ENCODE measurements around the gene DNAH8.

Gene DNAH8

DNA sequence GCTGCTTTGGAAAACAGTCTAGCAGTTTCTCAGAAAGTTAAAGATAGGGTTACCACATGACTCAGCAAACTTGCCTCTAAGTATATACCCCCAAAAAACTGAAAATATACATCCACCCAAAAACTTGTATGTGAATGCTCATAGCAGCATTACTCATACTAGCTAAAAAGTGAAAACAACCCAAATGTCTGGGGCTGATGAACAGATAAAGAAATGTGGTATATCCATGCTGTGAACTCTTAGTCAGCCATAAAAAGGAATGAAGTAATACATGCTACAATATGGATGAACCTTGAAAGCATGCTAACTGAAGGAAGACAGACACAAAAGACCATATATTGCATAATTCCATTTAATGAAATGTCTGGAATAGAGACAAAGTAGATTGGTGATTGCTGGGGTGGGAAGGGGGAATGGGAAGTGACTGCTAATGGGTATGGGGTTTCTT, 253.6 kb downstream of the DNAH8 start:
- H3K27me3 ChIP-seq (ENCODE audit: control insufficient read depth in 1 of 2, insufficient read depth in 2 of 2, low read length in 2 of 2): no peaks in the 10 kb centered on the region
- H3K9ac ChIP-seq (ENCODE audit: low read length in 2 of 2): no peak overlapping the region
- H3K4me3 ChIP-seq (ENCODE audit: low read length in 2 of 2): no peak overlapping the region
- no peaks in the 10 kb centered on the region for H3K36me3 ChIP-seq (ENCODE audit: control insufficient read depth in 2 of 2, insufficient read depth in 2 of 2, low read length in 2 of 2)
- no peaks in the 10 kb centered on the region for H3K4me1 ChIP-seq (ENCODE audit: control insufficient read depth, insufficient read depth, low read length)
- no peaks in the 10 kb centered on the region for H3K9me3 ChIP-seq (ENCODE audit: control insufficient read depth in 2 of 2, low read length in 2 of 2)
- H3K27ac ChIP-seq (ENCODE audit: low read length): no peak overlapping the region

GRCh38 chr6:38973178-38974057, 258.3 kb downstream of the DNAH8 start:
- H3K9ac ChIP-seq (ENCODE audit: low read length in 2 of 2): no peak overlapping the region
- no peak overlapping the region for H3K27ac ChIP-seq (ENCODE audit: low read length)
- no peaks in the 10 kb centered on the region for H3K4me1 ChIP-seq (ENCODE audit: control insufficient read depth, insufficient read depth, low read length)
- no peak overlapping the region for H3K4me3 ChIP-seq (ENCODE audit: low read length in 2 of 2)
- H3K9me3 ChIP-seq (ENCODE audit: control insufficient read depth in 2 of 2, low read length in 2 of 2): no peaks in the 10 kb centered on the region
- peaks cover 0 to 4% of the 10 kb centered on the region in 2 donors for H3K27me3 ChIP-seq (ENCODE audit: control insufficient read depth in 1 of 2, insufficient read depth in 2 of 2, low read length in 2 of 2)
- H3K36me3 ChIP-seq (ENCODE audit: control insufficient read depth in 2 of 2, insufficient read depth in 2 of 2, low read length in 2 of 2): no peaks in the 10 kb centered on the region

DNA sequence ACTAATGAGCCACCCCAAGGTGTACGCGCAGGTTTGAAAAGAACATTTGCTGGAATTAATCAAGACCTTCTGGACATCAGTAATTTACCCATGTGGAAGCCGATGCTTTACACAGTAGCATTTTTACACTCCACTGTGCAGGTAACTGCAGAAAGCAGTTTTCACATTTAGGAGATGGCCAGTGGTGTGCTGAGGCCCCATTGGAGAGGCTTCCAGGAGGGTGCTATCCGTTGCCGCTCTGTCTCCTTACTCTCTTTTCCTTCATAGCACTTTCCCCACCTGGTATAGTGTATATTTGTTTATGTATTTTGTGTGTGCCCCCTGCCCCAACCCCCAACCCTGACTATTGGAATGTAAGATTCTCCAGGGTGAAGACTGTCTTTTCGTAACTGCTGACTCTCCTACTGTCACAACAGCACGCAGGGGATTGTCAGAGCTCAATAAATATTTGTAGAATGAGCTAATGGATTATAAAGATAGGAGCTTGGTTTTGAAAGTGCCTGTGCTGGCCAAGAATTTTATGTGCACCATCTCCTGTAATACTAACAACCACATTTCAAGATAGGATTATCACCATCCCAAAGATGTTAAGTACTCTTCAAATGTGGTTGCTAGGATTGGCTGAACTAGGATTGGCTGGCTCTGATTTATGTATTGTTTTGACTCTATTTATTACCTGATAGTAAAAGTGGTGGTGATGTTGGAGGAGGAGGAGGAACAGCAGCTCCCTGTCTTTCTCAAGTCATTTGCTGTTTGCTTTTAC, 259.5 kb downstream of the DNAH8 start:
- Histone ChIP-seq H3K27ac (ENCODE audit: low read length) (no peak overlapping the region), H3K27me3 (ENCODE audit: control insufficient read depth in 1 of 2, insufficient read depth in 2 of 2, low read length in 2 of 2) (peaks cover 0 to 4% of the 10 kb centered on the region in 2 donors), H3K36me3 (ENCODE audit: control insufficient read depth in 2 of 2, insufficient read depth in 2 of 2, low read length in 2 of 2) (no peaks in the 10 kb centered on the region)

GRCh38 chr6:38975621-38976049, 260.5 kb downstream of the DNAH8 start:
- Histone ChIP-seq H3K27ac (ENCODE audit: low read length) (no peak overlapping the region), H3K4me3 (ENCODE audit: low read length in 2 of 2) (no peak overlapping the region), H3K4me1 (ENCODE audit: control insufficient read depth, insufficient read depth, low read length) (no peaks in the 10 kb centered on the region), H3K36me3 (ENCODE audit: control insufficient read depth in 2 of 2, insufficient read depth in 2 of 2, low read length in 2 of 2) (no peaks in the 10 kb centered on the region), H3K9me3 (ENCODE audit: control insufficient read depth in 2 of 2, low read length in 2 of 2) (no peaks in the 10 kb centered on the region), H3K27me3 (ENCODE audit: control insufficient read depth in 1 of 2, insufficient read depth in 2 of 2, low read length in 2 of 2) (peaks cover 0 to 4% of the 10 kb centered on the region in 2 donors), H3K9ac (ENCODE audit: low read length in 2 of 2) (no peak overlapping the region)

More for the DNA sequence above, 259.5 kb downstream of the DNAH8 start:
- no peaks in the 10 kb centered on the region for H3K9me3 ChIP-seq (ENCODE audit: control insufficient read depth in 2 of 2, low read length in 2 of 2)
- no peak overlapping the region for H3K9ac ChIP-seq (ENCODE audit: low read length in 2 of 2)
- no peaks in the 10 kb centered on the region for H3K4me1 ChIP-seq (ENCODE audit: control insufficient read depth, insufficient read depth, low read length)
- H3K4me3 ChIP-seq (ENCODE audit: low read length in 2 of 2): no peak overlapping the region

DNA sequence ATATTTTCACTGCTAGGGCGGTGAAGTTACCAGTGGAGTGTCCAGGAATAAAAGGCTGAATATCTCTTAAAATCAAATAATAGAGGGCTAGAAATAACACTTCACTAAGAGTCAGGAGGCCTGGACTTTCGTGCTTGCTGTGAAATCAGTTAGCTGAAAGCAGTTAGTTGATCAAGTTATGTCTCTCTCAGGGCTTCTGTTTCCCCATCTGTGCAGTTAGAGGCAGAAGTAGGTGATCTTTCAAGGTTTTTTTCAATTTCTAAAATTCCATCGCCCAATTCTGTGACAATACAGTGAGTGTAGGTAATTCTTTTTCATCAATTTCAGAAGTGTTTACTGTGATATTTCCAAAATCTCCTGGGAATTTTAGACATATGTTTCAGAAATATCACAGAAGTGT, 260.9 kb downstream of the DNAH8 start:
- no peaks in the 10 kb centered on the region for H3K36me3 ChIP-seq (ENCODE audit: control insufficient read depth in 2 of 2, insufficient read depth in 2 of 2, low read length in 2 of 2)
- no peaks in the 10 kb centered on the region for H3K9me3 ChIP-seq (ENCODE audit: control insufficient read depth in 2 of 2, low read length in 2 of 2)
- H3K4me1 ChIP-seq (ENCODE audit: control insufficient read depth, insufficient read depth, low read length): no peaks in the 10 kb centered on the region
- no peak overlapping the region for H3K27ac ChIP-seq (ENCODE audit: low read length)
- H3K4me3 ChIP-seq (ENCODE audit: low read length in 2 of 2): no peak overlapping the region
- no peak overlapping the region for H3K9ac ChIP-seq (ENCODE audit: low read length in 2 of 2)
- H3K27me3 ChIP-seq (ENCODE audit: control insufficient read depth in 1 of 2, insufficient read depth in 2 of 2, low read length in 2 of 2): peaks cover 1 to 4% of the 10 kb centered on the region in 2 donors

DNA sequence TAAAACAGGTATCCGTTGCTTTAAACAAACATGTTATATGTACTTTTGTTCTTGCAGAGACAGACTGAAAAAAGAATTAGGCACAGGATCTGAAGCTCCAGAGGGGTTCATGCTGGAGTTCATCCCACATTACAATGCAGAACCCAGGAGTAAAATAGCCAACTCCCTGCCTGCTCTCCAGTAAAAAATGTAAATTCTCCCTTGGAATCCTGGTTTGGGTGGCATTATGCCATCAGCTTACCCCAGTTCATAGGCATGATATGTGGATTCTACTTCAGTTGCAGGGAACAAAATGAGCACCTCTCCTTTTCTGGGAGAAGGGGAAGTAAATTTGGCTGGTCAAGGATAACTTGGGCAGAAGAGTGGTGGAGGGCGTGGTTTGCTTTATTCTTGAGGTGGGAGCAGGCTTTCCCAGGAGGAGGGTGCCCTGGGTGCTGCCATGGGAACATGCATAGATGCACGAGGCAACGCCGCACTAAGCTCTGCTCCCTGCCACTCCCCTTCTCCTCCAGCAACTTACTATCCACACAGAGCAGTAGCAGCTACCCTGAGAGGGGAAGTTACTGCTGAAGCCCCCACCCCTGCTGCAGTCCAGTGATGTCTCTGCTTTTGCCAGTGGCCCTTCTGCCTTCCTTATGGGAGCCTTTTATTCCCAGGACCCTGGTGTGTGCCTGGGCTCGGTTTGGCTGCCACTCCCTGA, 261.8 kb downstream of the DNAH8 start:
- no peak overlapping the region for H3K9ac ChIP-seq (ENCODE audit: low read length in 2 of 2)
- H3K4me3 ChIP-seq (ENCODE audit: low read length in 2 of 2): no peak overlapping the region
- H3K27ac ChIP-seq (ENCODE audit: low read length): no peak overlapping the region
- H3K4me1 ChIP-seq (ENCODE audit: control insufficient read depth, insufficient read depth, low read length): no peaks in the 10 kb centered on the region
- no peaks in the 10 kb centered on the region for H3K9me3 ChIP-seq (ENCODE audit: control insufficient read depth in 2 of 2, low read length in 2 of 2)
- H3K36me3 ChIP-seq (ENCODE audit: control insufficient read depth in 2 of 2, insufficient read depth in 2 of 2, low read length in 2 of 2): no peaks in the 10 kb centered on the region
- H3K27me3 ChIP-seq (ENCODE audit: control insufficient read depth in 1 of 2, insufficient read depth in 2 of 2, low read length in 2 of 2): peaks cover 4% of the 10 kb centered on the region in 2 donors

GRCh38 chr6:38978139-38978704, 263.1 kb downstream of the DNAH8 start:
- no peak overlapping the region for H3K4me3 ChIP-seq (ENCODE audit: low read length in 2 of 2)

DNA sequence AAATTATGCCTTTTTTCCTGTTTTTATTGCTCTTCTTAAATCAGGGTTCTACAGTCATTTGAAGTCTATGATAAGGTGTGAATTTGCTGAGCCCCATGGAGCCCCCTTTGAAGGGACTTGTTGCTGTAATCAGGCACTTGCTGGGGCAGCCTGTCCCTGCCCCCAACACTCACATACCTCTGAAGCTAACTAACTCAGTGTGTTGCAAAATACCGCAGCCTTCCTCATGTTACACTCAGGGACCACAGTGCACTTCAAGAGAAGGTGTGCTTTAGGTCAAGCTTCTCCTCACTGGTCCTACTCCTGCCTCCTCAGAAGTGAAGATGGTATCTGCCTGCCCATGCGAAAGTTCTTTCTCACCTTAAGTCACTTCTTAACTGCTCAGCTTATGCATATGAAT, 267.4 kb downstream of the DNAH8 start:
- H3K4me3 ChIP-seq (ENCODE audit: low read length in 2 of 2): no peak overlapping the region
- H3K27ac ChIP-seq (ENCODE audit: low read length): no peak overlapping the region
- H3K9ac ChIP-seq (ENCODE audit: low read length in 2 of 2): no peak overlapping the region
- peaks cover 7 to 8% of the 10 kb centered on the region in 2 donors for H3K27me3 ChIP-seq (ENCODE audit: control insufficient read depth in 1 of 2, insufficient read depth in 2 of 2, low read length in 2 of 2)
- H3K36me3 ChIP-seq (ENCODE audit: control insufficient read depth in 2 of 2, insufficient read depth in 2 of 2, low read length in 2 of 2): no peaks in the 10 kb centered on the region
- H3K4me1 ChIP-seq (ENCODE audit: control insufficient read depth, insufficient read depth, low read length): no peaks in the 10 kb centered on the region
- no peaks in the 10 kb centered on the region for H3K9me3 ChIP-seq (ENCODE audit: control insufficient read depth in 2 of 2, low read length in 2 of 2)

More at GRCh38 chr6:38978139-38978704, 263.1 kb downstream of the DNAH8 start:
- Histone ChIP-seq H3K27ac (ENCODE audit: low read length) (no peak overlapping the region), H3K9me3 (ENCODE audit: control insufficient read depth in 2 of 2, low read length in 2 of 2) (no peaks in the 10 kb centered on the region), H3K27me3 (ENCODE audit: control insufficient read depth in 1 of 2, insufficient read depth in 2 of 2, low read length in 2 of 2) (peaks cover 7% of the 10 kb centered on the region in 2 donors), H3K36me3 (ENCODE audit: control insufficient read depth in 2 of 2, insufficient read depth in 2 of 2, low read length in 2 of 2) (no peaks in the 10 kb centered on the region), H3K4me1 (ENCODE audit: control insufficient read depth, insufficient read depth, low read length) (no peaks in the 10 kb centered on the region), H3K9ac (ENCODE audit: low read length in 2 of 2) (no peak overlapping the region)

- H3K27ac ChIP-seq (ENCODE audit: low read length): no peak overlapping the region
- H3K36me3 ChIP-seq (ENCODE audit: control insufficient read depth in 2 of 2, insufficient read depth in 2 of 2, low read length in 2 of 2): no peaks in the 10 kb centered on the region
- H3K4me3 ChIP-seq (ENCODE audit: low read length in 2 of 2): no peak overlapping the region
- peaks cover 7 to 10% of the 10 kb centered on the region in 2 donors for H3K27me3 ChIP-seq (ENCODE audit: control insufficient read depth in 1 of 2, insufficient read depth in 2 of 2, low read length in 2 of 2)
- no peaks in the 10 kb centered on the region for H3K9me3 ChIP-seq (ENCODE audit: control insufficient read depth in 2 of 2, low read length in 2 of 2)
- H3K4me1 ChIP-seq (ENCODE audit: control insufficient read depth, insufficient read depth, low read length): no peaks in the 10 kb centered on the region
- no peak overlapping the region for H3K9ac ChIP-seq (ENCODE audit: low read length in 2 of 2)
Observed at GRCh38 chr6:38984723-38985122, 269.6 kb downstream of the DNAH8 start.

DNA sequence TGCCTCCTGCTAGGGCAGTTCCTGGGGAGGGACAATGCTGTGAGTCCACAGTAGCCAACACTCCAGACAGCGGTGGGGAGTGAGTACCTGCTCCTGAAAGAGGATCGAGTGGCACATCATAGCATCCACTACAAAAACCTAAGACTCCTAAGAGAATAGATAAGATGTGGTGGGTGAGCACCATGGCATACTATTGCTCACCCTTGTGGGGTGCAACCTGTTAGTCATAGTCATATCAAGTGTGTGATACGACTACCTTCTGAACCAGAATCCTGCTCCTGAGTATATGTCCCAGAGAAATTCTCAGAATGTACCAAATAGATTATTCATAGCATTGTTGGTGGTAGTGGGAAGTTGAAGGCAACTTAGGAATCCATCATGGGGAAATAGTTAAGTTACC, 270.7 kb downstream of the DNAH8 start:
- Histone ChIP-seq H3K27me3 (ENCODE audit: control insufficient read depth in 1 of 2, insufficient read depth in 2 of 2, low read length in 2 of 2) (peaks cover 7 to 12% of the 10 kb centered on the region in 2 donors), H3K4me1 (ENCODE audit: control insufficient read depth, insufficient read depth, low read length) (no peaks in the 10 kb centered on the region), H3K27ac (ENCODE audit: low read length) (no peak overlapping the region), H3K4me3 (ENCODE audit: low read length in 2 of 2) (no peak overlapping the region), H3K9me3 (ENCODE audit: control insufficient read depth in 2 of 2, low read length in 2 of 2) (no peaks in the 10 kb centered on the region), H3K36me3 (ENCODE audit: control insufficient read depth in 2 of 2, insufficient read depth in 2 of 2, low read length in 2 of 2) (no peaks in the 10 kb centered on the region), H3K9ac (ENCODE audit: low read length in 2 of 2) (no peak overlapping the region)

Measured in stomach smooth muscle (tissue), 2 donors.